Endothelial cell of umbilical vein (primary cell): Measurements from ENCODE around the gene OPA3. TPM values are rescaled to one million over a fixed set of nuclear protein-coding genes. Genes with fewer than 3 reads are reported as not detected.

Experiments
- BruUV-seq: library from RNA; stranded (reverse); fragments of 400-500 nt; replicated peaks from 2 replicates; lab custom pipeline; 2021; lab: Mats Ljungman, UMichigan
- CTCF ChIA-PET: fragments of 300-600, 350-600 bp; sonication (Branson Sonifier 250); formaldehyde crosslinking; loops from one replicate; lab custom pipeline; 2021; ENCODE audit warnings: antibody characterized with exemption, inconsistent platforms; lab: Charles Lee
- POLR2A ChIA-PET: fragments of 300-600, 350-600 bp; sonication (Branson Sonifier 250); formaldehyde crosslinking; loops from one replicate; lab custom pipeline; 2021; ENCODE audit warnings: antibody characterized with exemption, inconsistent platforms; lab: Charles Lee
- DNase-seq: peaks from one replicate; pipeline ENCODE4 v3.0.0-alpha.2; 2011; ENCODE audit warnings: low read depth, low spot score
- FAIRE-seq: peaks from 2 replicates; lab custom pipeline; 2011; peaks lifted over from hg19 to GRCh38; lab: Jason Lieb, UNC
- H2AFZ ChIP-seq: 2 replicates; pipeline ENCODE4 v1.6.0; 2012; ENCODE audit warnings: low read depth, low read length, control low read depth, inconsistent platforms
- H3K27ac ChIP-seq: 2 replicates; pipeline ENCODE4 v1.5.1; 2011; ENCODE audit warnings: low read depth, mild to moderate bottlenecking, control low read depth, low read length, moderate library complexity; ENCODE audit not compliant: insufficient read depth
- H3K27me3 ChIP-seq, 2 experiments: 2 replicates each; pipeline versions ENCODE4 v1.6.0 to v1.6.1; 2011; ENCODE audit warnings: low read length in 2 of 2, mixed read lengths in 1 of 2; ENCODE audit not compliant: control insufficient read depth in 2 of 2, insufficient read depth in 2 of 2
- H3K36me3 ChIP-seq, 2 experiments: 2 replicates in 1 of 2; 3 replicates in 1 of 2; pipeline ENCODE4 v1.5.1; 2011; ENCODE audit warnings: low read length in 2 of 2, mild to moderate bottlenecking in 1 of 2, moderate library complexity in 1 of 2; ENCODE audit not compliant: control insufficient read depth in 2 of 2, insufficient read depth in 2 of 2; ENCODE audit errors: extremely low read depth in 1 of 2
- H3K4me1 ChIP-seq: 3 replicates; pipeline ENCODE4 v1.5.1; 2011; ENCODE audit warnings: mild to moderate bottlenecking, low read length; ENCODE audit not compliant: control insufficient read depth, insufficient read depth; ENCODE audit errors: extremely low read depth
- H3K4me2 ChIP-seq: 2 replicates; pipeline ENCODE4 v1.6.1; 2011; ENCODE audit warnings: low read length, control low read depth, mixed read lengths; ENCODE audit not compliant: insufficient read depth
- H3K4me3 ChIP-seq, 3 experiments: fragments of 200-600 bp in 1 of 3; sonication (generic), shearing (Covaris generic) in 1 of 3; replicated peaks in 1 of 3; 2 replicates each; pipeline ENCODE4 v1.5.1; 2011 to 2016; ENCODE audit warnings: control low read depth in 3 of 3, low read length in 3 of 3, mild to moderate bottlenecking in 2 of 3, inconsistent platforms in 1 of 3, low read depth in 1 of 3, moderate library complexity in 1 of 3; ENCODE audit not compliant: insufficient read depth in 1 of 3
- H3K79me2 ChIP-seq: 2 replicates; pipeline ENCODE4 v1.6.0; 2012; ENCODE audit warnings: low read length, inconsistent platforms; ENCODE audit not compliant: control insufficient read depth, insufficient read depth
- H3K9ac ChIP-seq: replicated peaks from 2 replicates; pipeline ENCODE3; 2011; ENCODE audit warnings: low read length, control low read depth; ENCODE audit not compliant: insufficient read depth; ENCODE audit errors: extremely low read depth
- H3K9me1 ChIP-seq: replicated peaks from 3 replicates; pipeline ENCODE4 v1.6.0; 2011; ENCODE audit warnings: mild to moderate bottlenecking, low read length; ENCODE audit not compliant: control insufficient read depth, insufficient read depth; ENCODE audit errors: extremely low read depth
- H3K9me3 ChIP-seq: replicated peaks from 2 replicates; pipeline ENCODE4 v1.5.1; 2012; ENCODE audit warnings: low read length, inconsistent platforms; ENCODE audit not compliant: control insufficient read depth, insufficient read depth
- H4K20me1 ChIP-seq: replicated peaks from 2 replicates; pipeline ENCODE3; 2011; ENCODE audit warnings: mild to moderate bottlenecking, low read length; ENCODE audit not compliant: control insufficient read depth, insufficient read depth; ENCODE audit errors: extremely low read depth
- EZH2 ChIP-seq: IDR thresholded peaks from 2 replicates; pipeline ENCODE4 v1.6.1; 2012; ENCODE audit warnings: borderline replicate concordance, low read depth, mild to moderate bottlenecking, moderate library complexity, low read length, inconsistent platforms; ENCODE audit not compliant: severe bottlenecking
- JUN ChIP-seq: IDR thresholded peaks from 2 replicates; pipeline ENCODE4 v1.6.1; 2011; ENCODE audit warnings: borderline replicate concordance, low read depth; ENCODE audit not compliant: insufficient read length, insufficient read depth
- MAX ChIP-seq: IDR thresholded peaks from 2 replicates; pipeline ENCODE4 v1.6.1; 2011; ENCODE audit not compliant: insufficient read depth, insufficient read length
- POLR2A ChIP-seq: IDR thresholded peaks from 2 replicates; pipeline ENCODE4 v1.6.1; 2012; ENCODE audit warnings: low read depth, mild to moderate bottlenecking, control low read depth, low read length
- dilution Hi-C: fragments of 300-500 bp; cut with MboI; formaldehyde crosslinking; loops from one replicate; pipeline ENCODE4 v1.15.0; 2019; ENCODE audit warnings: low sequenced_read_pairs; ENCODE audit not compliant: extremely low pct_ligation_motif_present
- intact Hi-C: fragments of 100-400 bp; cut with micrococcal nuclease; formaldehyde crosslinking; loops from one replicate; pipeline ENCODE4 v1.10.0; 2022
- polyA plus RNA-seq, 4 experiments: library from polyadenylated mRNA; depleted of rRNA in 3 of 4; stranded (reverse) in 3 of 4; unstranded in 1 of 4; fragments of >200 nt; gene quantifications; 2 replicates each; pipeline versions ENCODE4 v1.2.1 to v1.2.3, GENCODE V29; 2011 to 2012; ENCODE audit warnings: missing spikeins in 1 of 4
- total RNA-seq: library from RNA; stranded (reverse); gene quantifications from 2 replicates; pipeline ENCODE4 v1.2.3, GENCODE V29; 2021
- TF ChIP-seq, protein P1 (sequence below), 2 donors: IDR thresholded peaks; 1 replicate in 1 of 2; 2 replicates in 1 of 2; pipeline ENCODE4 v1.5.1; 2011; ENCODE audit warnings: low read length in 2 of 2, mild to moderate bottlenecking in 2 of 2, moderate library complexity in 2 of 2, control low read depth in 1 of 2, inconsistent platforms in 1 of 2, low read depth in 1 of 2; ENCODE audit not compliant: insufficient read depth in 1 of 2; ENCODE audit errors: extremely low read depth in 1 of 2

The OPA3 gene
- total and polyA plus RNA-seq, 2 donors (not counting 3 experiments of a cell fraction or from before 2014, with no cell fraction given): 15.4 to 16.0 TPM

- BruUV-seq: no TSS peak
- Histone ChIP-seq H3K4me1 (peaks cover 9% of the 10 kb centered on the region), H3K79me2 (peaks cover 2% of the 10 kb centered on the region), H3K27ac (no peak overlapping the region), H3K9me1 (no peaks in the 10 kb centered on the region), H3K9me3 (no peaks in the 10 kb centered on the region), H3K9ac (no peak overlapping the region), H3K4me3 (no peak overlapping the region), H3K4me2 (no peak overlapping the region), H3K36me3 (no peaks in the 10 kb centered on the region), H4K20me1 (no peaks in the 10 kb centered on the region), H2AFZ (no peak overlapping the region), H3K27me3 (no peaks in the 10 kb centered on the region)
- TF ChIP-seq POLR2A: no peak
- TF ChIP-seq MAX: no peak
- TF ChIP-seq, protein P1, sequence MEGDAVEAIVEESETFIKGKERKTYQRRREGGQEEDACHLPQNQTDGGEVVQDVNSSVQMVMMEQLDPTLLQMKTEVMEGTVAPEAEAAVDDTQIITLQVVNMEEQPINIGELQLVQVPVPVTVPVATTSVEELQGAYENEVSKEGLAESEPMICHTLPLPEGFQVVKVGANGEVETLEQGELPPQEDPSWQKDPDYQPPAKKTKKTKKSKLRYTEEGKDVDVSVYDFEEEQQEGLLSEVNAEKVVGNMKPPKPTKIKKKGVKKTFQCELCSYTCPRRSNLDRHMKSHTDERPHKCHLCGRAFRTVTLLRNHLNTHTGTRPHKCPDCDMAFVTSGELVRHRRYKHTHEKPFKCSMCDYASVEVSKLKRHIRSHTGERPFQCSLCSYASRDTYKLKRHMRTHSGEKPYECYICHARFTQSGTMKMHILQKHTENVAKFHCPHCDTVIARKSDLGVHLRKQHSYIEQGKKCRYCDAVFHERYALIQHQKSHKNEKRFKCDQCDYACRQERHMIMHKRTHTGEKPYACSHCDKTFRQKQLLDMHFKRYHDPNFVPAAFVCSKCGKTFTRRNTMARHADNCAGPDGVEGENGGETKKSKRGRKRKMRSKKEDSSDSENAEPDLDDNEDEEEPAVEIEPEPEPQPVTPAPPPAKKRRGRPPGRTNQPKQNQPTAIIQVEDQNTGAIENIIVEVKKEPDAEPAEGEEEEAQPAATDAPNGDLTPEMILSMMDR (IDR thresholded peaks at IDR 0.05; ENCODE audit: extremely low read depth in 1 of 2, insufficient read depth in 1 of 2, low read depth in 1 of 2, low read length in 2 of 2): no peak
- no peak for TF ChIP-seq EZH2
- TF ChIP-seq JUN: no peak
- FAIRE-seq (no peak), DNase-seq (no peak)
- CTCF ChIA-PET: no interaction called here
- POLR2A ChIA-PET: no interaction called here
- dilution Hi-C loops (no loop called here), intact Hi-C loops (no loop called here)
Observed at GRCh38 chr19:45577111-45577905, 7.3 kb downstream of the OPA3 start.
